Colonic mucosa (tissue), 4 donors: ENCODE measurements around the gene RETREG1. TPM values are rescaled to one million over a fixed set of nuclear protein-coding genes. Genes with fewer than 3 reads are reported as not detected.
A peak's percentile ranks its signal among the peaks of the same experiment; 100 is the strongest.

ENCODE experiments used
- DNase-seq: peaks from one replicate; pipeline ENCODE4 v3.0.0-alpha.2; 2020
- H3K27ac ChIP-seq: fragments of 200-600 bp; one replicate; pipeline ENCODE4 v1.8.0; 2021
- H3K27me3 ChIP-seq: fragments of 200-600 bp; one replicate; pipeline ENCODE4 v1.8.0; 2021
- H3K36me3 ChIP-seq: fragments of 200-600 bp; one replicate; pipeline ENCODE4 v1.8.0; 2021
- H3K4me1 ChIP-seq: fragments of 200-600 bp; one replicate; pipeline ENCODE4 v1.8.0; 2021; ENCODE audit warnings: mild to moderate bottlenecking
- H3K4me3 ChIP-seq: fragments of 200-600 bp; one replicate; pipeline ENCODE4 v1.8.0; 2021
- H3K9ac ChIP-seq, 2 donors: one replicate each; pipeline ENCODE4 v1.7.0; 2013; ENCODE audit warnings: control low read depth in 2 of 2, low read depth in 2 of 2, low read length in 2 of 2
- H3K9me3 ChIP-seq: fragments of 200-600 bp; one replicate; pipeline ENCODE4 v1.8.0; 2021
- intact Hi-C: fragments of 100-400 bp; cut with DNase I; formaldehyde crosslinking; loops from one replicate; pipeline ENCODE4 v1.14.1; 2022
- total RNA-seq, 2 donors: library from RNA; stranded (reverse); fragmentation: NEBNext Ultra II Directional in 1 of 2; extraction: Animal tissue kit (Norgen Biotek cat#: 25700) in 1 of 2; gene quantifications; one replicate each; pipeline ENCODE4 v1.2.1, GENCODE V29; 2021
- TF ChIP-seq, protein P1 (sequence below): fragments of 200-600 bp; IDR thresholded peaks from one replicate; pipeline ENCODE4 v1.8.0; 2022; ENCODE audit warnings: antibody characterized with exemption, mild to moderate bottlenecking
- donor health status: healthy.
- donor health status: DM: no; HTN: no; CAD: no.
- donor health status: DM: no; HTN: no; CAD: no.

The RETREG1 gene
- total RNA-seq, 2 donors from 2014 or later: 49.9 to 56.8 TPM

DNA sequence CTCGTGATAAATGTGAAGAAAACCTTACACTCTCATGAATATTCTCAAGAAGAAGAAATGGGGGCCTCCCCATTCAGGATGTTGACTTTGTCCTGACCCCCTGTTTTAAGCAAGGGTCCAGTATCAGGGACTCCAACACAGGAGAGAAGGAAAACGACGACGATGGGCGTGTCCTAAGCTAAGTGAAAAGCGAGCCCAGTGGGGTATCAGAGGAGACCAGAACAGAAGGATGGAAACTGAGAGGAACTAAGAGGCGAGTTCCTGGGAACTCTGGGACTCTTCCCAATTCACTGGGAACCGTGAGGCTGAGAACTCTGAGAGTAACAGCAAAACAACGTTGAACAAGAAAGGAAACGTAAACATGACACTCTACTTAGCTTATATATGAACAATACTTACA is 14.6 kb downstream of the RETREG1 start:
- no peak for DNase-seq

DNA sequence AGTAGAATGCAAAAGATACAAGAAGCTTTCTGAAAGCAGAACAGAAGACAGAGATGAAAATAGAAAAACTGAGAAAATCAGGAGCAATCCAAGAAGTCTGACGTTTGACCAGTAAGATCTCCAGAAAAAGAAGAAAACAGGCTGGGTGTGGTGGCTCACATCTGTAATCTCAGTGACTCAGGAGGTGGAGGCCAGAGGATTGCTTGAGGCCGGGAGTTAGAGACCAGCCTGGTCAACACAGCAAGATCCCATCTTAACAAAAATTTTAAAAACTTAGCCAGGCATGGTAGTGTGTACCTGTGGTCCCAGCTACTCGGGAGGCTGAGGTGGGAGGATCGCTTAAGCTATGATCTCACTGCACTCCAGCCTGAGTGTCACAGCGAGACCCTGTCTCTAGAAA is 15.9 kb downstream of the RETREG1 start:
- Histone ChIP-seq H3K27me3 (no peaks in the 10 kb centered on the region), H3K36me3 (no peaks in the 10 kb centered on the region), H3K4me3 (no peak overlapping the region), H3K9ac (no peak overlapping the region), H3K27ac (no peak overlapping the region), H3K9me3 (no peaks in the 10 kb centered on the region), H3K4me1 (no peaks in the 10 kb centered on the region)
- TF ChIP-seq, protein P1, sequence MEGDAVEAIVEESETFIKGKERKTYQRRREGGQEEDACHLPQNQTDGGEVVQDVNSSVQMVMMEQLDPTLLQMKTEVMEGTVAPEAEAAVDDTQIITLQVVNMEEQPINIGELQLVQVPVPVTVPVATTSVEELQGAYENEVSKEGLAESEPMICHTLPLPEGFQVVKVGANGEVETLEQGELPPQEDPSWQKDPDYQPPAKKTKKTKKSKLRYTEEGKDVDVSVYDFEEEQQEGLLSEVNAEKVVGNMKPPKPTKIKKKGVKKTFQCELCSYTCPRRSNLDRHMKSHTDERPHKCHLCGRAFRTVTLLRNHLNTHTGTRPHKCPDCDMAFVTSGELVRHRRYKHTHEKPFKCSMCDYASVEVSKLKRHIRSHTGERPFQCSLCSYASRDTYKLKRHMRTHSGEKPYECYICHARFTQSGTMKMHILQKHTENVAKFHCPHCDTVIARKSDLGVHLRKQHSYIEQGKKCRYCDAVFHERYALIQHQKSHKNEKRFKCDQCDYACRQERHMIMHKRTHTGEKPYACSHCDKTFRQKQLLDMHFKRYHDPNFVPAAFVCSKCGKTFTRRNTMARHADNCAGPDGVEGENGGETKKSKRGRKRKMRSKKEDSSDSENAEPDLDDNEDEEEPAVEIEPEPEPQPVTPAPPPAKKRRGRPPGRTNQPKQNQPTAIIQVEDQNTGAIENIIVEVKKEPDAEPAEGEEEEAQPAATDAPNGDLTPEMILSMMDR: no peak
- DNase-seq: no peak
- intact Hi-C loops: no loop called here

More for the DNA sequence above, 14.6 kb downstream of the RETREG1 start:
- Histone ChIP-seq H3K4me3 (no peak overlapping the region), H3K27ac (no peak overlapping the region), H3K27me3 (no peaks in the 10 kb centered on the region), H3K9ac (no peak overlapping the region), H3K4me1 (no peaks in the 10 kb centered on the region), H3K9me3 (no peaks in the 10 kb centered on the region), H3K36me3 (no peaks in the 10 kb centered on the region)
- intact Hi-C loops: no loop called here
- TF ChIP-seq, protein P1: no peak

DNA sequence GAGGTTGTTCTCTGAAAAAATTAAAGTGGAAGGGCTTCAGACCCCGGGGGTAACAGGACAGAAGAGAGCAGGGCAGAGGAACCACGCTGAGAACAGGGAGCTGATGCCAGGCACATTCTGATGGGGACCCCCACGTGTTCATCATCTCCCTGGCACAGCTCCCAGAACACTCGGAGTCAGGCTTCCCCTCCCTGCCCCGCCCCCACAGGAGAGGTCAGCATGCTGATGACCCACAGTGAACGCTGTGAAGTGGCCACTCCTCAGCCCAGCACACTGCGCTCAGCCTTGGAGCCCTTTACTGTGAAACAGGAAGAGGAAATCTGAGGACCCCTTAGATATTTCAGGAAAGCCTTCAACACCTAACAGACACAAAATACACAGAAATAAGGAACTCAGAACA is 16.4 kb downstream of the RETREG1 start:
- DNase-seq: peak; percentile 23
- H3K9me3 ChIP-seq: no peaks in the 10 kb centered on the region
- no peak overlapping the region for H3K4me3 ChIP-seq
- no peaks in the 10 kb centered on the region for H3K36me3 ChIP-seq
- H3K27ac ChIP-seq: no peak overlapping the region
- intact Hi-C loops: no loop called here
- no peak overlapping the region for H3K9ac ChIP-seq
- no peaks in the 10 kb centered on the region for H3K4me1 ChIP-seq
- TF ChIP-seq, protein P1: no peak
- H3K27me3 ChIP-seq: no peaks in the 10 kb centered on the region

DNA sequence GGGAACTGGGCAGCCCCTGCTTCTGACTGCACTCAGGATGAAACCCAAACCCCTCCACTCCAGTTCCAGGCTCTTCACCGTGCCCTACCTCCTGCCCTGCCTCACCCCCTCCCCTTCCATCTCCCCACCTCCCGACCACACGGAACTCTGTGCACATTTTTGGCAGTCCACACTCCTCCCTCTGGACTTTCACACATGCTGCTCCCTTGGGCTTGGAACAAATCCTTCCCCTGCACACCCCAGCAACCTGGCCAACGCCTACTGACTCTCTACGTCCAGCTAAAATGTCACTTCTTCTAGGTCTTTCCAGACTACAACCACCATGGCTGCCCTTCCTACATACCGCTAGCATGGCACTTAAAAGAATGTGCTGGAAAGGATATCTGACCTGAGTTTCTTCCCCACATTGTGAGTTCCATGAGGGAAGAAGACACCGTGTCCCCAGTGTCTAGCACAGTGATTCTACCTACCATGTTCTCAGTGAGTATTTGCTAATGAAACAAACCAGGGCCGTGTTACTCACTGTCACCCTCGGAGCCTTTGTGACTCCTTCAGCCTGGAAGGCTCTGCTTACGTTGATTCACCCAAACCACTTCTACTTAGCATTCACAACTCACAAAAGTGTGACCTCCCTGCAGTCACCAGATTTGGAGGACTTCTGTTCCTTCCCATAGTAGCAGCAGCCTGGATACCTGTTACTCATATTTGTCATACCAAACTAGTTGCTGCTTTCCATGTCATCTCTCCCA is 18.7 kb downstream of the RETREG1 start:
- H3K9me3 ChIP-seq: no peaks in the 10 kb centered on the region
- no peaks in the 10 kb centered on the region for H3K4me1 ChIP-seq
- H3K36me3 ChIP-seq: no peaks in the 10 kb centered on the region
- no peak overlapping the region for H3K4me3 ChIP-seq
- no peak for DNase-seq
- H3K27me3 ChIP-seq: no peaks in the 10 kb centered on the region
- TF ChIP-seq, protein P1: no peak
- H3K27ac ChIP-seq: no peak overlapping the region
- intact Hi-C loops: no loop called here
- no peak overlapping the region for H3K9ac ChIP-seq

DNA sequence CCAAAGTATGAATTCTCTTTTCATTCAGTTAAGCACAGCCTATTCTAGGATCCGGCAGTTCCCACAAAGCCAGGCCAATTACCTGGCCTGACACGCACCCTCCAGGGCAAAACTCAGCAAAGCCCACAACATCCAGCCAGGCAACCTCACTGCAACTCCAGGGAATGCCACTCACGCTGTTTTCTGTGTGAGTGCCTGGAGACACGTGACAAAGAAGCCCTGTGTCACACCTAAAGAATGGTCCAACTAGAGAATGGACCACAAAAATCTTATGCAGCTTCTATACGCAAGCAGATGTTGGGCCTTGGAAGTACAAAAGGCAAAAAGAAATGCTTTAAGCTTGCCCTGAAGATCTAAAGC is 20.2 kb downstream of the RETREG1 start:
- H3K9me3 ChIP-seq: no peaks in the 10 kb centered on the region
- no peaks in the 10 kb centered on the region for H3K36me3 ChIP-seq
- no peak overlapping the region for H3K4me3 ChIP-seq
- DNase-seq: no peak
- no peaks in the 10 kb centered on the region for H3K4me1 ChIP-seq
- no peaks in the 10 kb centered on the region for H3K27me3 ChIP-seq
- intact Hi-C loops: no loop called here
- no peak overlapping the region for H3K27ac ChIP-seq
- H3K9ac ChIP-seq: no peak overlapping the region
- TF ChIP-seq, protein P1: no peak
